HG03520 (cell line): ENCODE measurements around the gene SYCP2.

Experiments used
- ATAC-seq: cut with Tn5 transposase; IDR thresholded peaks from one replicate; pipeline ENCODE4 v1.9.1; 2021; ENCODE audit warnings: mild to moderate bottlenecking, moderate library complexity; ENCODE audit not compliant: unreplicated experiment

SYCP2 gene

GRCh38 chr20:59839400-59839799 lies 94.0 kb downstream of the SYCP2 start:
- no peak for ATAC-seq

- peak; percentile 93 for ATAC-seq
Observed at GRCh38 chr20:59837623-59838394, 95.6 kb downstream of the SYCP2 start.

- ATAC-seq: no peak
Observed at GRCh38 chr20:59836767-59837166, 96.7 kb downstream of the SYCP2 start.

GRCh38 chr20:59835448-59836395 lies 97.7 kb downstream of the SYCP2 start:
- ATAC-seq: no peak

- no peak for ATAC-seq
Observed at GRCh38 chr20:59835057-59835447, 98.4 kb downstream of the SYCP2 start.

GRCh38 chr20:59832406-59833363 lies 100.8 kb downstream of the SYCP2 start:
- no peak for ATAC-seq

- no peak for ATAC-seq
Observed at GRCh38 chr20:59831916-59832270, 101.5 kb downstream of the SYCP2 start.

- no peak for ATAC-seq
Observed at GRCh38 chr20:59831024-59831915, 102.2 kb downstream of the SYCP2 start.

- no peak for ATAC-seq
Observed at GRCh38 chr20:59830665-59831023, 102.8 kb downstream of the SYCP2 start.

GRCh38 chr20:59829786-59830664 lies 103.4 kb downstream of the SYCP2 start:
- no peak for ATAC-seq

GRCh38 chr20:59829054-59829785 lies 104.2 kb downstream of the SYCP2 start:
- ATAC-seq: no peak

- ATAC-seq: no peak
Observed at GRCh38 chr20:59828125-59829053, 105.0 kb downstream of the SYCP2 start.

GRCh38 chr20:59827138-59828056 lies 106.0 kb downstream of the SYCP2 start:
- no peak for ATAC-seq

GRCh38 chr20:59825944-59826759 lies 107.3 kb downstream of the SYCP2 start:
- ATAC-seq: no peak

GRCh38 chr20:59825563-59825920 lies 107.9 kb downstream of the SYCP2 start:
- no peak for ATAC-seq
